ENCODE measurements around the gene DPH2.

DNA sequence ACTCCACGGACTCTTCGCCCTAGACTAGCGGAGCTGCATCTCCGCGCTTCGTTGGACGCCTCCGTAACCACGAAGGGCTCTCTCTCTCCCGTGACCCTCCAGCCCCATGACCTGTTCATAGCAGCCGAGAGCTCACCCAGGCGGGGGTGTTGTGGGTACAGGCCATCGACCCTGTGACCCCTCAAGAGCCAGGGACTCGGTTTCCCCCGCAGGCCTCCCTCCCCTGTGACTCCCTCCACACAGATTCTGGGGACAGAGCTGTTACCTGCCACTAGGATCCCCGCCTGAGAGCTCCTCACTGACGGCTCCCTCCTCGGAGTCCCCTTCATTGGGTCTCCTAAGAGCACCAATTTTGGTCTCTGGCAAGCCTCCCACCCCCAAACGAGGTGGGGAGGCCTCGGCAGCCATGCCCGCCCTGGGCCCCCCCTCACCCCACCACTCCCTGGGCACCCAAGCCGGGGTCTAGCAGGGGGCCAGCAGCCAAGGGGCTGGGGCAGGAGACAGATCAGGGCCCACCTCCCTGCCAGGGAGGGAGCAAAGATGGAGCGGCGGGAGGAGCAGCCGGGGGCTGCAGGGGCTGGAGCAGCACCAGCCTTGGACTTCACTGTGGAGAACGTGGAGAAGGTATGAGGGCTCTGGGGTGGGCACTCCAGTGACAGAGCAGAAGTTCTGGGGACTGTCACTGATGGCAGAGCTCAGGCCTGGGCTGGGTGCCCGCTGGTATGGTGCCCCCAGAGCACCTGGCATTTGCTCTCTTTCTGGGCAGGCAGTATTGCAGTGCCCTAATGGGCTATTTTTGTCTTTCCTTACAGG, 22.5 kb upstream of the DPH2 start:
- TF ChIP-seq, protein P1, sequence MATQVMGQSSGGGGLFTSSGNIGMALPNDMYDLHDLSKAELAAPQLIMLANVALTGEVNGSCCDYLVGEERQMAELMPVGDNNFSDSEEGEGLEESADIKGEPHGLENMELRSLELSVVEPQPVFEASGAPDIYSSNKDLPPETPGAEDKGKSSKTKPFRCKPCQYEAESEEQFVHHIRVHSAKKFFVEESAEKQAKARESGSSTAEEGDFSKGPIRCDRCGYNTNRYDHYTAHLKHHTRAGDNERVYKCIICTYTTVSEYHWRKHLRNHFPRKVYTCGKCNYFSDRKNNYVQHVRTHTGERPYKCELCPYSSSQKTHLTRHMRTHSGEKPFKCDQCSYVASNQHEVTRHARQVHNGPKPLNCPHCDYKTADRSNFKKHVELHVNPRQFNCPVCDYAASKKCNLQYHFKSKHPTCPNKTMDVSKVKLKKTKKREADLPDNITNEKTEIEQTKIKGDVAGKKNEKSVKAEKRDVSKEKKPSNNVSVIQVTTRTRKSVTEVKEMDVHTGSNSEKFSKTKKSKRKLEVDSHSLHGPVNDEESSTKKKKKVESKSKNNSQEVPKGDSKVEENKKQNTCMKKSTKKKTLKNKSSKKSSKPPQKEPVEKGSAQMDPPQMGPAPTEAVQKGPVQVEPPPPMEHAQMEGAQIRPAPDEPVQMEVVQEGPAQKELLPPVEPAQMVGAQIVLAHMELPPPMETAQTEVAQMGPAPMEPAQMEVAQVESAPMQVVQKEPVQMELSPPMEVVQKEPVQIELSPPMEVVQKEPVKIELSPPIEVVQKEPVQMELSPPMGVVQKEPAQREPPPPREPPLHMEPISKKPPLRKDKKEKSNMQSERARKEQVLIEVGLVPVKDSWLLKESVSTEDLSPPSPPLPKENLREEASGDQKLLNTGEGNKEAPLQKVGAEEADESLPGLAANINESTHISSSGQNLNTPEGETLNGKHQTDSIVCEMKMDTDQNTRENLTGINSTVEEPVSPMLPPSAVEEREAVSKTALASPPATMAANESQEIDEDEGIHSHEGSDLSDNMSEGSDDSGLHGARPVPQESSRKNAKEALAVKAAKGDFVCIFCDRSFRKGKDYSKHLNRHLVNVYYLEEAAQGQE (IDR thresholded peaks at IDR 0.05; ENCODE audit: insufficient read depth in 1 of 2, low read depth in 2 of 2, low read length in 2 of 2), result no peak
- TF ChIP-seq POLR2AphosphoS5 (IDR thresholded peaks at IDR 0.05; ENCODE audit: low read depth, low read length), result no peak

Data from PFSK-1 (cell line).